Measurements from ENCODE around the gene ADAM10.

ADAM10 gene

GRCh38 chr15:58707397-58707796, 42.1 kb downstream of the ADAM10 start:
- no peak for TF ChIP-seq SPI1 (IDR thresholded peaks at IDR 0.05; ENCODE audit: borderline replicate concordance, low read depth)
- TF ChIP-seq CTCF (IDR thresholded peaks at IDR 0.05; ENCODE audit: insufficient read depth, low read length), result no peak
- TF ChIP-seq GABPA (IDR thresholded peaks at IDR 0.05; ENCODE audit: low read depth), result no peak
- TF ChIP-seq REST (IDR thresholded peaks at IDR 0.05; ENCODE audit: insufficient replicate concordance, low read depth), result no peak
- TF ChIP-seq POLR2AphosphoS5 (IDR thresholded peaks at IDR 0.05; ENCODE audit: low read depth), result no peak
- no peak for DNase-seq (ENCODE audit: low read depth in 1 of 2, low spot score in 1 of 2)
- Histone ChIP-seq H3K27me3 (ENCODE audit: insufficient read depth, poor library complexity, severe bottlenecking) (no peaks in the 10 kb centered on the region), H3K27ac (replicated peaks) (no peak overlapping the region), H3K4me3 (replicated peaks; ENCODE audit: insufficient read depth, low read length) (no peak overlapping the region)

GRCh38 chr15:58705105-58705504, 44.4 kb downstream of the ADAM10 start:
- no peak overlapping the region for H3K27ac ChIP-seq (replicated peaks)
- no peak overlapping the region for H3K4me3 ChIP-seq (replicated peaks; ENCODE audit: insufficient read depth, low read length)
- TF ChIP-seq GABPA (IDR thresholded peaks at IDR 0.05; ENCODE audit: low read depth) (no peak), POLR2AphosphoS5 (IDR thresholded peaks at IDR 0.05; ENCODE audit: low read depth) (no peak), REST (IDR thresholded peaks at IDR 0.05; ENCODE audit: insufficient replicate concordance, low read depth) (no peak), SPI1 (IDR thresholded peaks at IDR 0.05; ENCODE audit: borderline replicate concordance, low read depth) (no peak), CTCF (IDR thresholded peaks at IDR 0.05; ENCODE audit: insufficient read depth, low read length) (no peak)
- no peaks in the 10 kb centered on the region for H3K27me3 ChIP-seq (ENCODE audit: insufficient read depth, poor library complexity, severe bottlenecking)
- no peak for DNase-seq (ENCODE audit: low read depth in 1 of 2, low spot score in 1 of 2)

- Histone ChIP-seq H3K27me3 (ENCODE audit: insufficient read depth, poor library complexity, severe bottlenecking) (no peaks in the 10 kb centered on the region), H3K27ac (replicated peaks) (no peak overlapping the region), H3K4me3 (replicated peaks; ENCODE audit: insufficient read depth, low read length) (no peak overlapping the region)
- no peak for DNase-seq (ENCODE audit: low read depth in 1 of 2, low spot score in 1 of 2)
- TF ChIP-seq GABPA (IDR thresholded peaks at IDR 0.05; ENCODE audit: low read depth) (no peak), POLR2AphosphoS5 (IDR thresholded peaks at IDR 0.05; ENCODE audit: low read depth) (no peak), SPI1 (IDR thresholded peaks at IDR 0.05; ENCODE audit: borderline replicate concordance, low read depth) (no peak), CTCF (IDR thresholded peaks at IDR 0.05; ENCODE audit: insufficient read depth, low read length) (no peak), REST (IDR thresholded peaks at IDR 0.05; ENCODE audit: insufficient replicate concordance, low read depth) (no peak)
Observed at GRCh38 chr15:58704155-58704865, 45.2 kb downstream of the ADAM10 start.

All from HL-60 (cell line).